A549 (cell line): ENCODE data around the gene CALHM1. TPM values are rescaled to one million over a fixed set of nuclear protein-coding genes. Genes with fewer than 3 reads are reported as not detected.

Experiments
- ATAC-seq, 2 experiments: fragments of 200-7000 bp in 1 of 2; fragments of >200 bp in 1 of 2; cut with Nextera tagmentation in 1 of 2; cut with Tn5 transposase in 1 of 2; 3 replicates each; pipeline versions ENCODE4 v1.8.0 to v1.9.1; 2018 to 2020; ENCODE audit warnings: mild to moderate bottlenecking in 1 of 2, moderate library complexity in 1 of 2
- CTCF ChIA-PET: fragments of 300-600 bp; sonication (Branson Sonifier 250); formaldehyde crosslinking; extraction: SDS; loops from one replicate; lab custom pipeline; 2021; ENCODE audit warnings: antibody characterized with exemption, inconsistent platforms; lab: Yijun Ruan, JAX
- POLR2A ChIA-PET: fragments of 350-600 bp; formaldehyde crosslinking; extraction: SDS; loops from one replicate; lab custom pipeline; 2021; ENCODE audit warnings: antibody characterized with exemption, inconsistent platforms; lab: Yijun Ruan, JAX
- DNase-seq, 2 experiments: peaks; one replicate each; pipeline versions ENCODE4 v3.0.0 to v3.0.0-alpha.2; 2011 to 2016; ENCODE audit warnings: low read depth in 1 of 2, low spot score in 1 of 2
- FAIRE-seq: peaks from 2 replicates; lab custom pipeline; 2011; peaks lifted over from hg19 to GRCh38; lab: Jason Lieb, UNC
- H3K27ac ChIP-seq, 2 experiments: fragments of >200 bp; sonication (Bioruptor Twin); formaldehyde crosslinking; 3 replicates each; pipeline ENCODE4 v1.5.1; 2016 to 2017
- H3K4me1 ChIP-seq: fragments of >200 bp; sonication (Bioruptor Twin); formaldehyde crosslinking; 3 replicates; pipeline ENCODE4 v1.6.1; 2016
- H3K4me2 ChIP-seq: fragments of >200 bp; sonication (Bioruptor Twin); formaldehyde crosslinking; 3 replicates; pipeline ENCODE4 v1.6.1; 2016
- H3K4me3 ChIP-seq: fragments of >200 bp; sonication (Bioruptor Twin); formaldehyde crosslinking; 3 replicates; pipeline ENCODE4 v1.5.1; 2016
- H3K9me3 ChIP-seq: fragments of >200 bp; sonication (Bioruptor Twin); formaldehyde crosslinking; 3 replicates; pipeline ENCODE4 v1.6.1; 2016
- BCL3 ChIP-seq: fragments of >200 bp; sonication (Bioruptor Twin); formaldehyde crosslinking; IDR thresholded peaks from 3 replicates; pipeline ENCODE4 v1.6.1; 2016
- BHLHE40 ChIP-seq: IDR thresholded peaks from 2 replicates; pipeline ENCODE4 v1.6.1; 2012; ENCODE audit warnings: low read depth, low read length, inconsistent platforms
- CEBPB ChIP-seq, 2 experiments: fragments of >200 bp in 1 of 2; sonication (Bioruptor Twin) in 1 of 2; formaldehyde crosslinking in 1 of 2; IDR thresholded peaks; 2 replicates each; pipeline ENCODE4 v1.6.1; 2012 to 2016
- CHD4 ChIP-seq: fragments of 200-600 bp; sonication (generic); IDR thresholded peaks from 2 replicates; pipeline ENCODE4 v1.6.1; 2016; ENCODE audit warnings: antibody characterized with exemption, mild to moderate bottlenecking, borderline replicate concordance
- EHMT2 ChIP-seq: fragments of 200-600 bp; sonication (generic); IDR thresholded peaks from 2 replicates; pipeline ENCODE4 v1.6.1; 2016; ENCODE audit warnings: antibody characterized with exemption, low read depth, mild to moderate bottlenecking, moderate library complexity
- EP300 ChIP-seq, 2 experiments: fragments of >200 bp; sonication (Bioruptor Twin); formaldehyde crosslinking; IDR thresholded peaks; 2 replicates in 1 of 2; 3 replicates in 1 of 2; pipeline ENCODE4 v1.6.1; 2016 to 2017
- FOSL2 ChIP-seq, 2 experiments: fragments of 450-650 bp in 1 of 2; fragments of >200 bp in 1 of 2; sonication (Bioruptor Twin) in 1 of 2; formaldehyde crosslinking; IDR thresholded peaks; 2 replicates each; pipeline versions ENCODE4 v1.5.0 to v1.6.1; 2016 to 2020; ENCODE audit warnings: mild to moderate bottlenecking in 1 of 2, moderate library complexity in 1 of 2
- GATA3 ChIP-seq: IDR thresholded peaks from 2 replicates; pipeline ENCODE4 v1.6.1; 2012; ENCODE audit warnings: borderline replicate concordance
- HOXB5 ChIP-seq: fragments of 250-450 bp; sonication (Bioruptor Pico); IDR thresholded peaks from 2 replicates; pipeline ENCODE4 v1.5.0; 2020; ENCODE audit warnings: mild to moderate bottlenecking, moderate library complexity
- KDM1A ChIP-seq: fragments of 200-600 bp; sonication (generic); IDR thresholded peaks from 2 replicates; pipeline ENCODE4 v1.6.1; 2016; ENCODE audit warnings: low read depth, mild to moderate bottlenecking
- KDM5A ChIP-seq: fragments of 200-600 bp; sonication (generic); IDR thresholded peaks from 2 replicates; pipeline ENCODE4 v1.6.1; 2016; ENCODE audit warnings: antibody characterized with exemption, mild to moderate bottlenecking
- NFE2L2 ChIP-seq: fragments of 150-350 bp; conservative IDR thresholded peaks from 2 replicates; pipeline ENCODE4 v1.6.1; 2014; ENCODE audit warnings: low read length
- NPAS2 ChIP-seq: fragments of 250-450 bp; sonication (Bioruptor Pico); IDR thresholded peaks from 2 replicates; pipeline ENCODE4 v1.8.0; 2022; ENCODE audit warnings: mild to moderate bottlenecking, moderate library complexity, borderline replicate concordance
- NR3C1 ChIP-seq: fragments of >200 bp; sonication (Bioruptor Twin); formaldehyde crosslinking; IDR thresholded peaks from 3 replicates; pipeline ENCODE4 v1.6.1; 2017
- POLR2AphosphoS2 ChIP-seq: conservative IDR thresholded peaks from 2 replicates; pipeline ENCODE4 v1.6.1; 2012; ENCODE audit warnings: low read length, improper control_type of control experiment, inconsistent platforms
- REST ChIP-seq: fragments of 200-600 bp; sonication (generic); IDR thresholded peaks from 2 replicates; pipeline ENCODE4 v1.6.1; 2016; ENCODE audit warnings: antibody characterized with exemption, mild to moderate bottlenecking, moderate library complexity
- RFX5 ChIP-seq: fragments of 450-650 bp; IDR thresholded peaks from 2 replicates; pipeline ENCODE4 v1.7.1; 2014; ENCODE audit warnings: antibody characterized with exemption, mild to moderate bottlenecking, moderate library complexity
- RNF2 ChIP-seq: fragments of 200-600 bp; sonication (generic); IDR thresholded peaks from 2 replicates; pipeline ENCODE4 v1.6.1; 2016; ENCODE audit warnings: low read depth, mild to moderate bottlenecking, antibody characterized with exemption, moderate library complexity, borderline replicate concordance
- SREBF2 ChIP-seq: fragments of 450-650 bp; IDR thresholded peaks from 2 replicates; pipeline ENCODE4 v1.6.1; 2014; ENCODE audit warnings: mild to moderate bottlenecking, moderate library complexity
- ZC3H11A ChIP-seq: fragments of 450-650 bp; IDR thresholded peaks from 2 replicates; pipeline ENCODE4 v1.6.1; 2014; ENCODE audit warnings: antibody characterized with exemption, mild to moderate bottlenecking
- ZSCAN20 ChIP-seq: fragments of 250-450 bp; sonication (Bioruptor Pico); IDR thresholded peaks from 2 replicates; pipeline ENCODE4 v1.8.0; 2022; ENCODE audit warnings: mild to moderate bottlenecking, moderate library complexity
- WGBS: methylation state at CpG from one replicate; pipeline ENCODE4 v1.1.6; 2017; ENCODE audit errors: missing lambda C conversion rate; 5-methylcytosine and 5-hydroxymethylcytosine counted together
- polyA plus RNA-seq, 4 experiments: library from polyadenylated mRNA; depleted of rRNA in 3 of 4; stranded (reverse); fragments of >200 nt; fragmentation: RNase III in 1 of 4; extraction: RNeasy Plus Mini Kit Qiagen cat#74134 plus additional on column Dnase treatment in 1 of 4; gene quantifications; 2 replicates in 3 of 4; 3 replicates in 1 of 4; pipeline ENCODE4 v1.2.3, GENCODE V29; 2011 to 2017
- TF ChIP-seq, protein P1 (sequence below): fragments of >200 bp; sonication (Bioruptor Twin); formaldehyde crosslinking; IDR thresholded peaks from 3 replicates; pipeline ENCODE4 v1.5.1; 2016
- TF ChIP-seq, protein P2 (sequence below): fragments of 150-350 bp; IDR thresholded peaks from 2 replicates; pipeline ENCODE4 v1.6.1; 2014; ENCODE audit warnings: low read depth, mild to moderate bottlenecking, low read length
- TF ChIP-seq, protein P3 (sequence below): fragments of >200 bp; sonication (Bioruptor Twin); formaldehyde crosslinking; IDR thresholded peaks from 2 replicates; pipeline ENCODE4 v1.6.1; 2016

The CALHM1 gene
- polyA plus RNA-seq, 2 of the 4 experiments (the other 2 are of a cell fraction), result not detected

GRCh38 chr10:103431902-103432301, 26.8 kb downstream of the CALHM1 start (continued):
- no peak for TF ChIP-seq KDM5A
- TF ChIP-seq CHD4, result no peak

DNA sequence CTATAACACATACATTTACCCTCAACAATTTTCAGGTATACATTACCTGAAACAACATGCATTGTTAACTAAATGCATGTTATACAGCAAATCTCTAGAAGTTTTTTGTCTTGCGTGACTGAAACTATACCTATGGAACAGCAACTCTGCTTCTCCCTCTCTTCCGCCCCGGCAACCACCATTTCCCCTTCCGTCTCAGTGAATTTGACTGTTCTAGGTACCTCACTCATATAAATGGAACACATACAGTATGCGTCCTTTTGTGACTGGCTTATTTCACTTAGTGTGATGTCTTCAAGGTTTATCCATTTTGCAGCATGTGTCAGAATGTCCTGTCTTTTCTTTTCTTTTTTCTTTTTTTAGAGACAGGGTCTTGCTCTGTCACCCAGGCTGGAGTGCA, 29.1 kb downstream of the CALHM1 start:
- no peak overlapping the region for H3K4me2 ChIP-seq
- no peak for FAIRE-seq
- TF ChIP-seq NR3C1, result no peak
- TF ChIP-seq BHLHE40, result no peak
- no peak for TF ChIP-seq REST
- TF ChIP-seq, protein P1, sequence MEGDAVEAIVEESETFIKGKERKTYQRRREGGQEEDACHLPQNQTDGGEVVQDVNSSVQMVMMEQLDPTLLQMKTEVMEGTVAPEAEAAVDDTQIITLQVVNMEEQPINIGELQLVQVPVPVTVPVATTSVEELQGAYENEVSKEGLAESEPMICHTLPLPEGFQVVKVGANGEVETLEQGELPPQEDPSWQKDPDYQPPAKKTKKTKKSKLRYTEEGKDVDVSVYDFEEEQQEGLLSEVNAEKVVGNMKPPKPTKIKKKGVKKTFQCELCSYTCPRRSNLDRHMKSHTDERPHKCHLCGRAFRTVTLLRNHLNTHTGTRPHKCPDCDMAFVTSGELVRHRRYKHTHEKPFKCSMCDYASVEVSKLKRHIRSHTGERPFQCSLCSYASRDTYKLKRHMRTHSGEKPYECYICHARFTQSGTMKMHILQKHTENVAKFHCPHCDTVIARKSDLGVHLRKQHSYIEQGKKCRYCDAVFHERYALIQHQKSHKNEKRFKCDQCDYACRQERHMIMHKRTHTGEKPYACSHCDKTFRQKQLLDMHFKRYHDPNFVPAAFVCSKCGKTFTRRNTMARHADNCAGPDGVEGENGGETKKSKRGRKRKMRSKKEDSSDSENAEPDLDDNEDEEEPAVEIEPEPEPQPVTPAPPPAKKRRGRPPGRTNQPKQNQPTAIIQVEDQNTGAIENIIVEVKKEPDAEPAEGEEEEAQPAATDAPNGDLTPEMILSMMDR, result no peak
- TF ChIP-seq CEBPB (IDR thresholded peaks at IDR 0.05), result no peak
- TF ChIP-seq FOSL2 (IDR thresholded peaks at IDR 0.05), result no peak
- TF ChIP-seq FOSL2 (CRISPR knock-in tag; IDR thresholded peaks at IDR 0.05), result no peak
- no peak for TF ChIP-seq RFX5
- TF ChIP-seq CHD4, result no peak
- TF ChIP-seq RNF2, result no peak
- no peak for TF ChIP-seq ZSCAN20 (CRISPR knock-in tag)
- DNase-seq, result no peak
- POLR2A ChIA-PET, result no interaction called here
- ATAC-seq, result no peak
- CTCF ChIA-PET, result interaction anchor here (5.3 kb wide), 1 partner anchor 13 kb away, joined by 24 read pairs; no protein-coding TSS in a partner anchor
- 92% methylated on average over 5 of the region's 5 CpGs for WGBS
- peaks cover 7% of the 10 kb centered on the region; the same call in 2 of the 3 replicates for H3K4me1 ChIP-seq
- H3K27ac ChIP-seq, result no peak overlapping the region
- H3K4me3 ChIP-seq, result no peak overlapping the region
- no peaks in the 10 kb centered on the region for H3K9me3 ChIP-seq

DNA sequence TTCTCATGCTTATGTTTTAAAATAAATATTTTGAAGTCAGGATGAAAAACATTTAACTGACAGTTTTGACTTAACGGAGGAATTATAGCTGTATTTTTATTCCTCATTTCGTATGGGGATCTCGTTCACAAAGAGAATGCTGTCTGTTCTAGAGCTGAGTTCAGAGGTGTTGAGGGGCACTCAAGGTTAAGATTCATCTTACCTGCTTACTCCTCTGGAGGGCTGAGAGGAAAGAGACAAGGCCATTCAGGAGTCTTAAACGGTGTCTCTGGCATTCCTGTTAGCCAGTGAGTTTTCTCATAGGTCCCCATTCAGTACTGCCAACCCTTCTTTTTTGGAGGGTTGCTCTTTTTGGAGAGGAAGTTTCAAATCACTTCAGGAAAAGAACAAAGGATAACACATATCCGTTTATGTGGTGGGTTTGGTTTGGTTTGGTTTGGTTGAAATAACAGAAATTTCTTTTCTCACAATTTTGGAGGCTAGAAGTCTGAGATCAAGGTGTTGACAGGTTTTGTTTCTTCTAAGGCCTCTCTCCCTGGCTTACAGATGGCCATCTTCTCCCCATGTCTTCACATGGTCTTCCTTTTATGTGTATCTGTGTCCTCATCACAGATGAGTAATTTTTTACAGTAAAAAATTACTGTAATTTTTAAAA, 29.6 kb downstream of the CALHM1 start:
- WGBS, result 87% methylated on average over 5 of the region's 5 CpGs
- CTCF ChIA-PET, result interaction anchor here (0.7 kb wide), 1 partner anchor 13 kb away, joined by 3 read pairs; no protein-coding TSS in a partner anchor
- DNase-seq, result no peak
- Histone ChIP-seq H3K9me3 (no peaks in the 10 kb centered on the region), H3K27ac (no peak overlapping the region), H3K4me1 (peaks cover 7% of the 10 kb centered on the region; the same call in 2 of the 3 replicates), H3K4me3 (no peak overlapping the region), H3K4me2 (no peak overlapping the region)
- TF ChIP-seq, protein P2, sequence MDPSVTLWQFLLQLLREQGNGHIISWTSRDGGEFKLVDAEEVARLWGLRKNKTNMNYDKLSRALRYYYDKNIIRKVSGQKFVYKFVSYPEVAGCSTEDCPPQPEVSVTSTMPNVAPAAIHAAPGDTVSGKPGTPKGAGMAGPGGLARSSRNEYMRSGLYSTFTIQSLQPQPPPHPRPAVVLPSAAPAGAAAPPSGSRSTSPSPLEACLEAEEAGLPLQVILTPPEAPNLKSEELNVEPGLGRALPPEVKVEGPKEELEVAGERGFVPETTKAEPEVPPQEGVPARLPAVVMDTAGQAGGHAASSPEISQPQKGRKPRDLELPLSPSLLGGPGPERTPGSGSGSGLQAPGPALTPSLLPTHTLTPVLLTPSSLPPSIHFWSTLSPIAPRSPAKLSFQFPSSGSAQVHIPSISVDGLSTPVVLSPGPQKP, result no peak
- TF ChIP-seq, protein P3, sequence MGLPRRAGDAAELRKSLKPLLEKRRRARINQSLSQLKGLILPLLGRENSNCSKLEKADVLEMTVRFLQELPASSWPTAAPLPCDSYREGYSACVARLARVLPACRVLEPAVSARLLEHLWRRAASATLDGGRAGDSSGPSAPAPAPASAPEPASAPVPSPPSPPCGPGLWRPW, result no peak
- no peak for TF ChIP-seq HOXB5
- TF ChIP-seq BCL3, result no peak
- no peak for TF ChIP-seq GATA3
- TF ChIP-seq NFE2L2, result no peak
- TF ChIP-seq POLR2AphosphoS2, result no peak
- no peak for TF ChIP-seq ZSCAN20 (CRISPR knock-in tag)
- no peak for TF ChIP-seq CEBPB (IDR thresholded peaks at IDR 0.05)
- no peak for TF ChIP-seq ZC3H11A
- TF ChIP-seq KDM1A, result no peak
- TF ChIP-seq EP300 (IDR thresholded peaks at IDR 0.05), result no peak
- TF ChIP-seq NPAS2 (CRISPR knock-in tag), result no peak
- TF ChIP-seq EHMT2, result no peak
- no peak for TF ChIP-seq BHLHE40
- TF ChIP-seq SREBF2, result no peak
- POLR2A ChIA-PET, result no interaction called here
- FAIRE-seq, result no peak
- ATAC-seq, result no peak
